ENCODE measurements around the gene INPP4A.

DNA sequence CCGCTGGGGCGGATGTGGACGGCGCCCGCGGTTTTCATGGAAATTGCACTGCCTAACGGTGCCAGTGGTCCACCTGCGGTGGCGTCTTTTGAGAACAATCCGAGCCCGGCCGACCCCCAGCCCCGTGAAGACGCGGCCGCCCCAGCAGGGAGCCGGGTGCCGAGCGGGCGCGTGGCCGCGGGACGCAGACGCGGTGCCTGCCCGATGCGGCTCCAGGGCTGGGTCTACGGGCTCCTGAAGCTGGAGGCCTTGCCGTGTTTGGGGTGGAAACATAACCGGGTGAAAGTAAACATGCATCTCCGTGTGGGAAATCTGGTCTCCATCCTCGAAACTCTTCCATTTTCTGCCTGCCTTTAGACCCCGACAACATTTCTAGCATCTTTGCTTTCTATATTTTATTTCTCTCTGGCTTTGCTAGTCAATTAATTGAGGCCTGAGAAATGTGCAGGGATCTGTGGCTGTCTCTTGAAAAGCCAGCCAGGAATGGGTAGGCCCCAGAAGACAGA, 572 bp downstream of the INPP4A start:
- TF ChIP-seq CTCF (IDR thresholded peaks at IDR 0.05; ENCODE audit: poor library complexity, severe bottlenecking) (no peak), EP300 (conservative IDR thresholded peaks at IDR 0.05; ENCODE audit: poor library complexity, severe bottlenecking) (no peak), SMC3 (conservative IDR thresholded peaks at IDR 0.05; ENCODE audit: poor library complexity) (no peak)
